A549 (cell line): Measurements from ENCODE around the gene MYH9. TPM values are rescaled to one million over a fixed set of nuclear protein-coding genes. Genes with fewer than 3 reads are reported as not detected.
"Not testable (repeated sequence)": the region's sequence is repeated elsewhere in the genome, so short reads cannot be mapped to it uniquely, and the experiment has no call there.

Experiments used
- ATAC-seq, 2 experiments: fragments of 200-7000 bp in 1 of 2; fragments of >200 bp in 1 of 2; cut with Nextera tagmentation in 1 of 2; cut with Tn5 transposase in 1 of 2; 3 replicates each; pipeline versions ENCODE4 v1.8.0 to v1.9.1; 2018 to 2020; ENCODE audit warnings: mild to moderate bottlenecking in 1 of 2, moderate library complexity in 1 of 2
- CTCF ChIA-PET: fragments of 300-600 bp; sonication (Branson Sonifier 250); formaldehyde crosslinking; extraction: SDS; loops from one replicate; lab custom pipeline; 2021; ENCODE audit warnings: antibody characterized with exemption, inconsistent platforms; lab: Yijun Ruan, JAX
- POLR2A ChIA-PET: fragments of 350-600 bp; formaldehyde crosslinking; extraction: SDS; loops from one replicate; lab custom pipeline; 2021; ENCODE audit warnings: antibody characterized with exemption, inconsistent platforms; lab: Yijun Ruan, JAX
- DNase-seq, 2 experiments: peaks; one replicate each; pipeline versions ENCODE4 v3.0.0 to v3.0.0-alpha.2; 2011 to 2016; ENCODE audit warnings: low read depth in 1 of 2, low spot score in 1 of 2
- FAIRE-seq: peaks from 2 replicates; lab custom pipeline; 2011; peaks lifted over from hg19 to GRCh38; lab: Jason Lieb, UNC
- H3K27ac ChIP-seq, 2 experiments: fragments of >200 bp; sonication (Bioruptor Twin); formaldehyde crosslinking; 3 replicates each; pipeline ENCODE4 v1.5.1; 2016 to 2017
- H3K4me1 ChIP-seq: fragments of >200 bp; sonication (Bioruptor Twin); formaldehyde crosslinking; 3 replicates; pipeline ENCODE4 v1.6.1; 2016
- H3K4me2 ChIP-seq: fragments of >200 bp; sonication (Bioruptor Twin); formaldehyde crosslinking; 3 replicates; pipeline ENCODE4 v1.6.1; 2016
- H3K4me3 ChIP-seq: fragments of >200 bp; sonication (Bioruptor Twin); formaldehyde crosslinking; 3 replicates; pipeline ENCODE4 v1.5.1; 2016
- H3K9me3 ChIP-seq: fragments of >200 bp; sonication (Bioruptor Twin); formaldehyde crosslinking; 3 replicates; pipeline ENCODE4 v1.6.1; 2016
- CBX2 ChIP-seq: fragments of 200-600 bp; sonication (generic); IDR thresholded peaks from 2 replicates; pipeline ENCODE4 v1.6.1; 2016; ENCODE audit warnings: low read depth, mild to moderate bottlenecking, borderline replicate concordance
- CBX8 ChIP-seq: fragments of 200-600 bp; sonication (generic); IDR thresholded peaks from 2 replicates; pipeline ENCODE4 v1.6.1; 2016
- E2F6 ChIP-seq: IDR thresholded peaks from 2 replicates; pipeline ENCODE4 v1.6.1; 2012; ENCODE audit warnings: low read depth, borderline replicate concordance
- EHF ChIP-seq: fragments of 250-450 bp; sonication (Bioruptor Pico); IDR thresholded peaks from 2 replicates; pipeline ENCODE4 v1.5.0; 2020; ENCODE audit warnings: mild to moderate bottlenecking
- ELK1 ChIP-seq: fragments of 150-350 bp; IDR thresholded peaks from 2 replicates; pipeline ENCODE4 v1.6.1; 2014; ENCODE audit warnings: low read depth, mild to moderate bottlenecking, low read length
- ESRRA ChIP-seq: fragments of 150-350 bp; IDR thresholded peaks from 2 replicates; pipeline ENCODE4 v1.6.1; 2014; ENCODE audit warnings: mild to moderate bottlenecking, low read length, borderline replicate concordance
- FOXS1 ChIP-seq: fragments of 250-450 bp; sonication (Bioruptor Pico); IDR thresholded peaks from 2 replicates; pipeline ENCODE4 v1.5.0; 2020; ENCODE audit warnings: mild to moderate bottlenecking, moderate library complexity
- KDM5A ChIP-seq: fragments of 200-600 bp; sonication (generic); IDR thresholded peaks from 2 replicates; pipeline ENCODE4 v1.6.1; 2016; ENCODE audit warnings: antibody characterized with exemption, mild to moderate bottlenecking
- NFE2L2 ChIP-seq: fragments of 150-350 bp; conservative IDR thresholded peaks from 2 replicates; pipeline ENCODE4 v1.6.1; 2014; ENCODE audit warnings: low read length
- RARB ChIP-seq: fragments of 250-450 bp; sonication (Bioruptor Pico); IDR thresholded peaks from 2 replicates; pipeline ENCODE4 v1.8.0; 2021; ENCODE audit warnings: mild to moderate bottlenecking, moderate library complexity
- RCOR1 ChIP-seq: fragments of 150-350 bp; IDR thresholded peaks from 2 replicates; pipeline ENCODE4 v1.6.1; 2014; ENCODE audit warnings: antibody characterized with exemption, low read length, low read depth
- RFX5 ChIP-seq: fragments of 450-650 bp; IDR thresholded peaks from 2 replicates; pipeline ENCODE4 v1.7.1; 2014; ENCODE audit warnings: antibody characterized with exemption, mild to moderate bottlenecking, moderate library complexity
- SMC3 ChIP-seq: fragments of >200 bp; sonication (Bioruptor Twin); formaldehyde crosslinking; IDR thresholded peaks from 3 replicates; pipeline ENCODE4 v1.6.1; 2018; ENCODE audit warnings: inconsistent platforms
- ZFP36 ChIP-seq: fragments of 450-650 bp; IDR thresholded peaks from 2 replicates; pipeline ENCODE4 v1.6.1; 2014; ENCODE audit warnings: borderline replicate concordance; ENCODE audit not compliant: partially characterized antibody
- WGBS: methylation state at CpG from one replicate; pipeline ENCODE4 v1.1.6; 2017; ENCODE audit errors: missing lambda C conversion rate; 5-methylcytosine and 5-hydroxymethylcytosine counted together
- polyA plus RNA-seq, 4 experiments: library from polyadenylated mRNA; depleted of rRNA in 3 of 4; stranded (reverse); fragments of >200 nt; fragmentation: RNase III in 1 of 4; extraction: RNeasy Plus Mini Kit Qiagen cat#74134 plus additional on column Dnase treatment in 1 of 4; gene quantifications; 2 replicates in 3 of 4; 3 replicates in 1 of 4; pipeline ENCODE4 v1.2.3, GENCODE V29; 2011 to 2017
- TF ChIP-seq, protein P1 (sequence below): IDR thresholded peaks from 2 replicates; pipeline ENCODE4 v1.6.1; 2012
- TF ChIP-seq, protein P2 (sequence below): fragments of >200 bp; sonication (Bioruptor Twin); formaldehyde crosslinking; IDR thresholded peaks from 3 replicates; pipeline ENCODE4 v1.5.1; 2016

The MYH9 gene
- polyA plus RNA-seq, 2 of the 4 experiments (the other 2 are of a cell fraction): 92.1 to 158 TPM

GRCh38 chr22:36289948-36290371 is 97.8 kb downstream of the MYH9 start:
- ATAC-seq, H3K9me3 ChIP-seq, POLR2A ChIA-PET, DNase-seq, H3K27ac ChIP-seq, H3K4me3 ChIP-seq, H3K4me2 ChIP-seq, FAIRE-seq, H3K4me1 ChIP-seq: not testable (repeated sequence)
- WGBS: 90% methylated on average over 10 of the region's 11 CpGs
- CTCF ChIA-PET: interaction anchor here (5.6 kb wide), 1 partner anchor 9 kb away, joined by 86 read pairs; no protein-coding TSS in a partner anchor

DNA sequence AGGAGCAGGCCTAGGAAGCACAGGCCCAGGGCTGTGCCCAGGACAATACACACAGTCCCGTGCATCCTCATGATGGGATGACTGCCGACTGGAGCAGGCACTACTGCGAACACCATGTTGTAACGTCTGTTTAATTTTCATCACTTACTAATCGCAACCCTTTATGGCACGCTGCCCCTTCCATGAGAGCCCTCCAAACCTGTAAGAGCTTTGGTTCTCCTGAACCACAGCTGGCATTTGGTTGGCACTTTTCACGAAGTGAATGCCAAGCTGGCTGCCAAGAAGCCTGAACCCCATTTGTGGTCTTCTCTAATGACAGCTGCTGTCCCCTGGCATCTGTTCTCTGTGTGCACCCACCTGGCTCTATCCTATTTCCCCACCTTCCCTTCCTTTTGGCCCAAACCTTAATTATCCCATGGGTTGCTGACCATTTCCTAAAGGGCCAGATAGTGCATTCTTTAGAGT is 98.3 kb downstream of the MYH9 start:
- no peak for DNase-seq
- CTCF ChIA-PET: interaction anchor here (0.9 to 5.6 kb wide), 4 partner anchors 9 to 181 kb away, joined by 3 to 86 read pairs (median 16); no protein-coding TSS in a partner anchor
- no peak for ATAC-seq
- TF ChIP-seq CBX2 (no peak), EHF (CRISPR knock-in tag) (no peak)
- H3K4me2 ChIP-seq: no peak overlapping the region
- 90% methylated on average over 7 of the region's 7 CpGs for WGBS
- no peak overlapping the region for H3K27ac ChIP-seq
- no peak overlapping the region for H3K4me3 ChIP-seq
- no peak for FAIRE-seq
- H3K4me1 ChIP-seq: no peaks in the 10 kb centered on the region
- H3K9me3 ChIP-seq: no peaks in the 10 kb centered on the region
- POLR2A ChIA-PET: no interaction called here

- Histone ChIP-seq H3K4me1 (no peaks in the 10 kb centered on the region), H3K4me3 (no peak overlapping the region), H3K27ac (no peak overlapping the region), H3K9me3 (no peaks in the 10 kb centered on the region), H3K4me2 (no peak overlapping the region)
- FAIRE-seq (no peak), ATAC-seq (no peak), DNase-seq (no peak)
- WGBS: 93% methylated on average over 33 of the region's 33 CpGs
- TF ChIP-seq ZFP36 (no peak), CBX2 (no peak), KDM5A (no peak), RFX5 (no peak), RARB (CRISPR knock-in tag) (no peak), RCOR1 (no peak)
- TF ChIP-seq, protein P1, sequence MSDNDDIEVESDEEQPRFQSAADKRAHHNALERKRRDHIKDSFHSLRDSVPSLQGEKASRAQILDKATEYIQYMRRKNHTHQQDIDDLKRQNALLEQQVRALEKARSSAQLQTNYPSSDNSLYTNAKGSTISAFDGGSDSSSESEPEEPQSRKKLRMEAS: no peak
- TF ChIP-seq, protein P2, sequence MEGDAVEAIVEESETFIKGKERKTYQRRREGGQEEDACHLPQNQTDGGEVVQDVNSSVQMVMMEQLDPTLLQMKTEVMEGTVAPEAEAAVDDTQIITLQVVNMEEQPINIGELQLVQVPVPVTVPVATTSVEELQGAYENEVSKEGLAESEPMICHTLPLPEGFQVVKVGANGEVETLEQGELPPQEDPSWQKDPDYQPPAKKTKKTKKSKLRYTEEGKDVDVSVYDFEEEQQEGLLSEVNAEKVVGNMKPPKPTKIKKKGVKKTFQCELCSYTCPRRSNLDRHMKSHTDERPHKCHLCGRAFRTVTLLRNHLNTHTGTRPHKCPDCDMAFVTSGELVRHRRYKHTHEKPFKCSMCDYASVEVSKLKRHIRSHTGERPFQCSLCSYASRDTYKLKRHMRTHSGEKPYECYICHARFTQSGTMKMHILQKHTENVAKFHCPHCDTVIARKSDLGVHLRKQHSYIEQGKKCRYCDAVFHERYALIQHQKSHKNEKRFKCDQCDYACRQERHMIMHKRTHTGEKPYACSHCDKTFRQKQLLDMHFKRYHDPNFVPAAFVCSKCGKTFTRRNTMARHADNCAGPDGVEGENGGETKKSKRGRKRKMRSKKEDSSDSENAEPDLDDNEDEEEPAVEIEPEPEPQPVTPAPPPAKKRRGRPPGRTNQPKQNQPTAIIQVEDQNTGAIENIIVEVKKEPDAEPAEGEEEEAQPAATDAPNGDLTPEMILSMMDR: no peak
- ChIA-PET POLR2A (no interaction called here), CTCF (interaction anchor here (0.9 to 5.6 kb wide), 5 partner anchors 10 to 182 kb away, joined by 3 to 86 read pairs (median 6); partner anchors contain the start of gene APOL2)
These were observed 99.0 kb downstream of the MYH9 start for GRCh38 chr22:36288571-36289405.

DNA sequence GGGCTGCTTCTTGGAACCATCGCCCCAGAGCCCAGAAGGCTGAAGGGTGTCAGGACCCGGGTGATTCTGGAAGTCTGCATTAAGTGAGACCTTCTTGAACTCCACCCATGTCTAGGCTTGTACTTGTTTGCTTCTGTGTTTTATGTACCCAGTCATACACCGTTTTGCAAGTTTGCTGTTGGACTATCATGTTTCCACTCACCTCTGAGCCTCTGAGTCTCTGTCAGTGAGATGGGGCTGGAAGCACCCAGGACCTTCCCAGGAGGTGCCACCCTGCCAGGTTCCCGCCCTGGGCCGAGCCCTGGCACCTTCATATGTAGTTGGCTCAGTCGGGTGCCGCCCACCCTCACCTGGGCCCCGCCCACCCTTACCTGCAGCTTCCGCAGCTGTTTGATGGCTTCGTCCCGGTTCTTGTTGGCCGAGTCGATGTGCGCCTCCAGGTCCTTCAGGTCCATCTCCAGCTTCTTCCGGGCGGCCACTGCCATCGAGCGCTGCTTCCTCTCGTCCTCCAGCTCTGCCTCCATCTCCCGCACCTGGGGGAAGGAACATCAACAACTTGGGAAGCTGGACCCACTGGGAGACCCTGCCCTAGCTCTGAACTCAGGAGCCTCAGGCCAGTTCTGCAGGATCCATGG is 99.8 kb downstream of the MYH9 start:
- H3K4me1 ChIP-seq: no peaks in the 10 kb centered on the region
- no peak overlapping the region for H3K4me2 ChIP-seq
- no peak for TF ChIP-seq E2F6
- TF ChIP-seq CBX8: no peak
- TF ChIP-seq NFE2L2: no peak
- TF ChIP-seq ESRRA: no peak
- no peak for TF ChIP-seq ELK1
- TF ChIP-seq EHF (CRISPR knock-in tag): no peak
- no peak for TF ChIP-seq SMC3
- no peak for TF ChIP-seq FOXS1 (CRISPR knock-in tag)
- no peak overlapping the region for H3K4me3 ChIP-seq
- FAIRE-seq (no peak), ATAC-seq (no peak), DNase-seq (no peak)
- ChIA-PET CTCF (interaction anchor here (1.0 to 5.6 kb wide), 5 partner anchors 11 to 182 kb away, joined by 4 to 86 read pairs (median 6); partner anchors contain the start of gene APOL2), POLR2A (no interaction called here)
- 91% methylated on average over 17 of the region's 20 CpGs for WGBS
- H3K9me3 ChIP-seq: no peaks in the 10 kb centered on the region
- H3K27ac ChIP-seq: no peak overlapping the region
